T-helper 17 cell (primary cell): ENCODE results near the gene JMJD8. TPM values are rescaled to one million over a fixed set of nuclear protein-coding genes. Genes with fewer than 3 reads are reported as not detected.

Experiments
- ATAC-seq: fragments of 150-1000 bp; cut with Tn5 transposase; 2 replicates; pipeline ENCODE4 v1.10.0; 2021; ENCODE audit warnings: mild to moderate bottlenecking, moderate library complexity
- DNase-seq, 3 donors: peaks; one replicate each; pipeline versions ENCODE4 v3.0.0 to v3.0.0-alpha.2; 2020 to 2021
- H3K9me3 ChIP-seq: one replicate; pipeline ENCODE4 v1.7.0; 2013; ENCODE audit warnings: low read length, mild to moderate bottlenecking; ENCODE audit not compliant: control insufficient read depth, poor library complexity, severe bottlenecking
- H3K27ac Mint-ChIP-seq: one replicate; pipeline ENCODE4 v1.8.0; 2022; ENCODE audit warnings: mild to moderate bottlenecking, moderate library complexity, mixed read lengths
- H3K27me3 Mint-ChIP-seq: one replicate; pipeline ENCODE4 v1.8.0; 2022; ENCODE audit warnings: mixed read lengths
- H3K36me3 Mint-ChIP-seq: one replicate; pipeline ENCODE4 v1.8.0; 2022; ENCODE audit warnings: low read depth, mixed read lengths
- H3K4me1 Mint-ChIP-seq: one replicate; pipeline ENCODE4 v1.8.0; 2022; ENCODE audit warnings: mild to moderate bottlenecking, mixed read lengths
- H3K4me3 Mint-ChIP-seq: one replicate; pipeline ENCODE4 v1.8.0; 2022; ENCODE audit warnings: mild to moderate bottlenecking, moderate library complexity, mixed read lengths
- total RNA-seq, 4 donors: library from RNA in 2 of 4; stranded (reverse) in 2 of 4; gene quantifications; one replicate each; pipeline ENCODE4 v1.2.3 and lab custom pipeline; 2022 to 2026

Gene JMJD8
- total RNA-seq, 2 donors from 2014 or later = 28.0 to 36.1 TPM

DNA sequence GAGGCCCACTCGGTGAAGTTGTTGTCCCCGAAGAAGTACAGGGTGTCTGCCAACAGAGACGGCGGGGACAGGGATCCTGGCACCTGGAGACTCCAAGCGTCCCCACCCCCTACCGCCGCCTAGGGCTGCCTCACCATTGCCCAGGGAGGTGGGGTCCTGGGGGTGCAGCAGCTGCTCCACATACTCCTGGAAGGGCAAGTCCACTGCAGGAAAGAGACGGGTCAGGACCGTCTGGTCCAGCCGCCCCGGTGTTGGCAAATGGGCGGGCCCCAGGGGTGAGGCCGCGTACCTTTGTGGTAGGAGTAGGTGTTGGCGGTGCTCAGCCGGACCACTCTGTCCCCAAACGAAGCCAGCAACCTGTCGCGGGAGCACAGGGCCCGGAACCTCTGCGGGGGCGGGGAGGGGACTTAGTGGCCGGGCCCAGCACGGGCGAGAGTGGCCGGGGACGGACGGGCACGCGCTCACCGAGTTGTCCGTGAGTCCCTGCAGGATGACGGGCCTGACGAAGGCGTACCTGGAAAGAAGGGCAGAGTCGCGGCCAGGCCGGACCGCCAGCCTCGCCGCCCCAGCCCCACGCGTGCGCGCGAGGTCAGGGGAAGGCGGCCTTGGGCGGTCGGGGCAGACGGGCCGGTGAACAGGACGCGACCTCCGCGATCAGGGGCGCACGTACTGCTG, 601 bp downstream of the JMJD8 start:
- Mint-ChIP-seq H3K4me3 (peak overlapping the region; percentile 84), H3K36me3 (no peaks in the 10 kb centered on the region), H3K27ac (no peak overlapping the region), H3K27me3 (no peaks in the 10 kb centered on the region), H3K4me1 (peaks cover 20% of the 10 kb centered on the region)
- H3K9me3 ChIP-seq = no peaks in the 10 kb centered on the region
- ATAC-seq (no peak), DNase-seq (no peak)

DNA sequence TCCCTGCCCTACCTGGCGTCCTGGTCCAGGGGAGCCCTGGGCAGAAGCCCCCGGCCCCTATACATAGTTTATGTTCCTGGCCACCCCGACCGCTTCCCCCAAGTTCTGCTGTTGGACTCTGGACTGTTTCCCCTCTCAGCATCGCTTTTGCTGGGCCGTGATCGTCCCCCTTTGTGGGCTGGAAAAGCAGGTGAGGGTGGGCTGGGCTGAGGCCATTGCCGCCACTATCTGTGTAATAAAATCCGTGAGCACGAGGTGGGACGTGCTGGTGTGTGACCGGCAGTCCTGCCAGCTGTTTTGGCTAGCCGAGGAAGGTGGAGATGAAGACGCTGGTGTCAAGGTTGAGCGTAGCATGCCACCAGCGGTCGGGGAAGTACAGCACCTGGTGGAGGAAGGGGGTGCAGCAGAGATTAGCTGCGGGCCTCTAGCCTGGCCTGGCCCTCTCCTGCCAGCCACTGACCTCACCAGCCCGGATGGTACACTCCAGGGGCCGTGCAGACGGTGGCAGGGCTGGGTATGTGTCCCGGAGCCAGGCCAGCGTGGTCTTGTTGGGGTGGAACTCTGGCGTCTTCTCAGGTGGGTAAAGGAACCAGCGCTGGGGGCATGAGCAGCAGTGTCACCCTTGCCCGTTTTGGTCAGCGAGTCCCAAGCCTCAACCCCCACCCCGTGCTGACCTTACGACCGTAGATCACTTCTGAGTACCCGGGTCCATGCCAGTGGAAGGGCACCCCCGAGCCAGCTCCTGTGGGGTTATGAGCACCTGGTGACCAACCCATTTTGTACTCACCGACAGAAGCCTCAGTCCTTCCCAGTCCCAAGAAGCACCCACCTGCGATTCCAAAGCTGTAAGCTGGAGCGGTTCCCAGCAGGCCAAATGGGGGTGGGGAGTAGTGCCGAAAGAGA, 1.4 kb downstream of the JMJD8 start:
- Mint-ChIP-seq H3K27ac (peak overlapping the region; percentile 61), H3K4me3 (peak overlapping the region; percentile 84), H3K27me3 (no peaks in the 10 kb centered on the region), H3K4me1 (peaks cover 20% of the 10 kb centered on the region), H3K36me3 (no peaks in the 10 kb centered on the region)
- ATAC-seq = no peak
- DNase-seq = no peak
- no peaks in the 10 kb centered on the region for H3K9me3 ChIP-seq

DNA sequence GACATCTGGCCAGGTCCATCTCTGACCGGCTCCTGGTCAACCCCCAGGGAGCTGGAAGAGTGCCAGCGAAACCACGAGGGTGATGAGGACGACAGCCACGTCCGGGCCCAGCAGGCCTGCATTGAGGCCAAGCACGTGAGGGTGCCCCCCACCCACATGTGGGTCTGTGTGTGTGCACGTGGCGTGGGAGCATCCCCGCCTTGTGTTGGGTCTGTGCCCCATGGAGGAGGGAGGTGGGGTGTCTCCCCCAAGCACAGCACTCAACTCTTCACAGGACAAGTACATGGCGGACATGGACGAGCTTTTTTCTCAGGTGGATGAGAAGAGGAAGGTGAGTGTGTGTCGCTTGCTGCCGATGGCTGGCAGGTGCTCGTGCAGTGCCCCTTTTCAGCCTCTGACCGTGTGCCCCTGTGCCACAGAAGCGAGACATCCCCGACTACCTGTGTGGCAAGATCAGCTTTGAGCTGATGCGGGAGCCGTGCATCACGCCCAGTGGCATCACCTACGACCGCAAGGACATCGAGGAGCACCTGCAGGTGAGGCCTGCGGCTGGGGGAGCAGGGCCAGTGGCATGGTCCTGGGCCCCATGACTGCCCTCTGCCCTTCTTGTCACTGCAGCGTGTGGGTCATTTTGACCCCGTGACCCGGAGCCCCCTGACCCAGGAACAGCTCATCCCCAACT, 2.2 kb downstream of the JMJD8 start:
- ATAC-seq = no peak
- H3K27me3 Mint-ChIP-seq = no peaks in the 10 kb centered on the region
- peak overlapping the region; percentile 61 for H3K27ac Mint-ChIP-seq
- peak overlapping the region; percentile 43 for H3K4me3 Mint-ChIP-seq
- no peak for DNase-seq
- H3K9me3 ChIP-seq = no peaks in the 10 kb centered on the region
- peaks cover 20% of the 10 kb centered on the region for H3K4me1 Mint-ChIP-seq
- H3K36me3 Mint-ChIP-seq = no peaks in the 10 kb centered on the region

GRCh38 chr16:680967-681745, 3.0 kb downstream of the JMJD8 start:
- Mint-ChIP-seq H3K27me3 (no peaks in the 10 kb centered on the region), H3K4me1 (peaks cover 20% of the 10 kb centered on the region), H3K4me3 (peak overlapping the region; percentile 83), H3K27ac (peak overlapping the region; percentile 37), H3K36me3 (no peaks in the 10 kb centered on the region)
- ATAC-seq = no peak
- DNase-seq = no peak
- H3K9me3 ChIP-seq = no peaks in the 10 kb centered on the region

DNA sequence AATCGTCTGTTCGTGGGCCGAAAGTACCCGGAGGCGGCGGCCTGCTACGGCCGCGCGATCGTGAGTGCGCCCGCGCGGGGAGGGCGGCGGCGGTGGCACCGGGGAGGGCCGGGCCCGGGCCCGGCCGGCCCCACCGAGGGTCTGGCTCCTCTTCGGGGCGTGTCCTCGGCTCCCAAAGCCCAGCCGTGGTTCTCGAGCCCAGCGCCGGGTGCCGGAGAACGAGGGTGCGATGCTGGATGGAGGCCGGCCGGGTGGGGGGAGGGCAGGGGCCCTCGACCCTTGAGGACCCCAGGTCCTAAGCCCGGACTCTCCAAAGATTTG, 3.5 kb downstream of the JMJD8 start:
- Mint-ChIP-seq H3K27me3 (no peaks in the 10 kb centered on the region), H3K4me3 (peak overlapping the region; percentile 83), H3K27ac (peak overlapping the region; percentile 37), H3K36me3 (no peaks in the 10 kb centered on the region), H3K4me1 (peaks cover 20% of the 10 kb centered on the region)
- H3K9me3 ChIP-seq = no peaks in the 10 kb centered on the region
- no peak for DNase-seq
- no peak for ATAC-seq

- Mint-ChIP-seq H3K4me3 (peak within 1 kb of the TSS; percentile 83), H3K27me3 (no peaks in the 10 kb centered on the region), H3K27ac (peak within 1 kb of the TSS; percentile 37), H3K36me3 (no peaks in the 10 kb centered on the region), H3K4me1 (peaks cover 22% of the 10 kb centered on the region)
- no peaks in the 10 kb centered on the region for H3K9me3 ChIP-seq
- ATAC-seq (peak; percentile 55), DNase-seq (peak; percentile 76 to 89 (median 89))
Observed at GRCh38 chr16:679814-680624, 4.1 kb downstream of the JMJD8 start, which contains the start of gene STUB1. Gene STUB1 (plus strand): TSS chr16:680410. CDS start chr16:680526, 116 bp downstream.

DNA sequence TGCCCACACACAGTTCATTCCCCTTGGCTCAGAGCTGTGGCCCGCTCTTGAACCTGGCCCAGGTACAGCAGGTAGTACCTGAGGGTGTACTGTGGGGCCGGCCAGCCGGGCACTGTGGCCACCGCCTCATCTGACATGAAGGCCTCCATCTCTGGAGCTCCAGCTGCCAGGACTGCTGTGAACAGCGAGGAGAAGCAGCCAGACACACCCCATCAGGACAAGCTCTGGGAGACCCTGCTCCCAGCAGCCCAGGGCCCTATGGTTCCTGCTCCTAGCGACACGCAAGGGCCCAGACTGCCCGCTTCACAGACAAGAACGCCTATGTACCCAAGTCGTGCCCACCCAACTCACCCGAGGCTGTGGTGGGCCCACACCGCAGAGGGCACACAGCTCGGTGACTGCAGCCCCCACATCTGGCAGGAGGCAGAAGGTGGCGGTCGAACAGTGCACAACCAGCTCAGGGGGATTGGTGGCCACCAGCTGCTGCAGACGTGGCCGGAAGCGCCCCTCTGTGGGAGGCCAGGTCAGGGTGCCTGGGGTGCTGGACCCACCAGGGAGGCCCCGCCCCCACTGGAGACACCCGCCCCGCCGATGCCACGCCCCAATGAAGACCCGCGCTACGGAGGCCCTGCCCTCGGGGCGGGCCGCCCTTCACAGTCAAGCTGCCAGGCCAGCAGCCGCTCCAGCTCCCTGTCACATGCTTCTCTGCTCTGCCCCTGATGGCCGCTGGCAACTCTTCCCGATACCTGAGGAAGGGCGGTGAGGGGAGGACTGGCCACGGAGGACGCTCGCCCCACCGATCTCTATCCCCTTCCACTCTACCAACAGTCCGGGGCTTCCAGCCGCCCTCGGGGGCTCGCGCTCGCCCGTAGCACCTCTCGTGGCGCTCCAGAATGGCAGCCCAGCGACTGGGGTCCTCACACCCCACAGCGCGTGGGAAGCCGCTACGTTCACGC, 5.0 kb downstream of the JMJD8 start:
- no peaks in the 10 kb centered on the region for H3K36me3 Mint-ChIP-seq
- peak overlapping the region; percentile 82 for H3K4me3 Mint-ChIP-seq
- peak overlapping the region; percentile 34 for H3K27ac Mint-ChIP-seq
- H3K9me3 ChIP-seq = no peaks in the 10 kb centered on the region
- H3K27me3 Mint-ChIP-seq = no peaks in the 10 kb centered on the region
- DNase-seq (peak in 2 of 3 donors; percentile 50 to 53), ATAC-seq (no peak)
- H3K4me1 Mint-ChIP-seq = peaks cover 26% of the 10 kb centered on the region

DNA sequence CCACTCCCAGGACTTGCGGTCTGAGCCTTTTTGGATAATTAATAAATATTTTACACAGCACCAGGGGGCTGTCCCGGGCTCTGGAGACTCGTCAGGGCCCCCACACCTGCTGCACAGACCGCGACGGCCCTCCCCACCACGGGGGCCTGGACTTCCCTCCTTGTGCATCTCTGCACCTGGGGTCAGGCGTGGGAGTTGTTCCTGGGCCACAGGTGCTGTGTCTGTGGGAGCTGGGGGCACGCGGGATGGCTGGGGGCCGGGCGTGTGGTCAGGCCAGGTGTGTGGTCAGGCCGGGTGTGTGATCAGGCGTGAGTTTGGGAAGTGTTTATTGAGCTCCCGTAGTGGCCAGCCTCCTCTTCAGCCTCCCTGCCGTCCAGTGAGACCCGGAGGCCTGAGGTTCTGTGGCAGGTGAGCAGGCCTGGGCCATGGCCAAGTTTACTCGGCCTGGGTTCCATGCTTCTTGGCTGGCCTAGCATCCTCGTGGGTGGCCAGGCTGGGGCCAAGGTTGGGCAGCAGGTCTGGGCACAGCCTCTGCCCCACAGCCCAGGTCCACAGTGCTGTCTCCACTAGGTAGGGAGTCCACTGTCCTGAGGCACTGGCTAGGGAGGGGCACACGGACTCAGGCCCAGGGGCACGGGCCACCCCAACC, 5.8 kb downstream of the JMJD8 start:
- peaks cover 25% of the 10 kb centered on the region for H3K4me1 Mint-ChIP-seq
- no peaks in the 10 kb centered on the region for H3K9me3 ChIP-seq
- H3K36me3 Mint-ChIP-seq = no peaks in the 10 kb centered on the region
- H3K27me3 Mint-ChIP-seq = no peaks in the 10 kb centered on the region
- H3K4me3 Mint-ChIP-seq = peak overlapping the region; percentile 76
- no peak for ATAC-seq
- DNase-seq = no peak
- H3K27ac Mint-ChIP-seq = peak overlapping the region; percentile 34

DNA sequence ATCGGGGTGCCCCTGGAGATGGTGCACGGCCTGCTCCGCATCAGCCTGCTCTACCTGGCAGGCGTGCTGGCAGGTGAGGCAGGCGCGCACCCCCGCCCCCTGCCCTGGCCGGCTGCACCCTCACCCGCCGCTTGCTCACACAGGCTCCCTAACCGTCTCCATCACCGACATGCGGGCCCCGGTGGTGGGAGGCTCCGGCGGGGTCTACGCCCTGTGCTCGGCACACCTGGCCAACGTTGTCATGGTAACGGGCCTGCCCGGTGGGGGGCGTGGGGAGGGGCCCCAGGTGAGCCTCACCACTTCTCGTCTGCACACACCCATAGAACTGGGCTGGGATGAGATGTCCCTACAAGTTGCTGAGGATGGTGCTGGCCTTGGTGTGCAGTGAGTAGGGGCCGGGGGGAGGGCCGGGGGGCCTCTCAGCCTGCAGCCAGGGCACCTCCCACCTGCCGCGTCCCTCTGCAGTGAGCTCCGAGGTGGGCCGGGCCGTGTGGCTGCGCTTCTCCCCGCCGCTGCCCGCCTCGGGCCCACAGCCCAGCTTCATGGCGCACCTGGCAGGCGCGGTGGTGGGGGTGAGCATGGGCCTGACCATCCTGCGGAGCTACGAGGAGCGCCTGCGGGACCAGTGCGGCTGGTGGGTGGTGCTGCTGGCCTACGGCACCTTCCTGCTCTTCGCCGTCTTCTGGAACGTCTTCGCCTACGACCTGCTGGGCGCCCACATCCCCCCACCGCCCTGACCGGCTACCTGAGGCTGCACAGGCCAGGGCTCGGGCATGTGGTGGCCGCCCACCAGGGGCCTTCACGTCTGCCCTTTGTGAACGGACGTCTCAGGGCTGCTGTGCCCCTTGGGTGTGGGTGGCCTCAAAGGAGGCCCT, 6.6 kb downstream of the JMJD8 start:
- DNase-seq (no peak), ATAC-seq (no peak)
- no peaks in the 10 kb centered on the region for H3K27me3 Mint-ChIP-seq
- H3K9me3 ChIP-seq = no peaks in the 10 kb centered on the region
- H3K4me1 Mint-ChIP-seq = peaks cover 20% of the 10 kb centered on the region
- H3K36me3 Mint-ChIP-seq = no peaks in the 10 kb centered on the region
- no peak overlapping the region for H3K27ac Mint-ChIP-seq
- peak overlapping the region; percentile 80 for H3K4me3 Mint-ChIP-seq

DNA sequence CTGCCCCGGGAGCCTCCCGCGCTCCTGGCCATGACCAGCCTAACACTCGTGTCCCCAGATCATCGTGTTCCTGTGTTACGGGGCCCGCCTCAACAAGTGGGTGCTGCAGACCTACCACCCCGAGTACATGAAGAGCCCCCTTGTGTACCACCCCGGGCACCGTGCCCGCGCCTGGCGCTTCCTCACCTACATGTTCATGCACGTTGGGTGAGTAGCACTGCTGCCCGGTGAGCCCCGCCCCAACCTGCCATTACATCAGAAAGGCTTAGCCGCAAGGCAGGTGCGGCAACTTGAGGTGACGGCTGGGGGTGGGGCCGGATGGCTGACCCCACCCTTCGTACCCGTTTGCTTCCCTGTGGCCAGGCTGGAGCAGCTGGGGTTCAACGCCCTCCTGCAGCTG, 7.2 kb downstream of the JMJD8 start:
- ATAC-seq (no peak), DNase-seq (peak in 1 of 3 donors; percentile 38)
- H3K9me3 ChIP-seq = no peaks in the 10 kb centered on the region
- Mint-ChIP-seq H3K27ac (no peak overlapping the region), H3K4me3 (peak overlapping the region; percentile 80), H3K36me3 (no peaks in the 10 kb centered on the region), H3K4me1 (peaks cover 16% of the 10 kb centered on the region), H3K27me3 (no peaks in the 10 kb centered on the region)
